GM19395 (cell line): ENCODE measurements around the gene HAND2.

Experiments used
- ATAC-seq: cut with Tn5 transposase; IDR thresholded peaks from one replicate; pipeline ENCODE4 v1.9.1; 2021; ENCODE audit warnings: mild to moderate bottlenecking, moderate library complexity; ENCODE audit not compliant: unreplicated experiment

HAND2 gene

DNA sequence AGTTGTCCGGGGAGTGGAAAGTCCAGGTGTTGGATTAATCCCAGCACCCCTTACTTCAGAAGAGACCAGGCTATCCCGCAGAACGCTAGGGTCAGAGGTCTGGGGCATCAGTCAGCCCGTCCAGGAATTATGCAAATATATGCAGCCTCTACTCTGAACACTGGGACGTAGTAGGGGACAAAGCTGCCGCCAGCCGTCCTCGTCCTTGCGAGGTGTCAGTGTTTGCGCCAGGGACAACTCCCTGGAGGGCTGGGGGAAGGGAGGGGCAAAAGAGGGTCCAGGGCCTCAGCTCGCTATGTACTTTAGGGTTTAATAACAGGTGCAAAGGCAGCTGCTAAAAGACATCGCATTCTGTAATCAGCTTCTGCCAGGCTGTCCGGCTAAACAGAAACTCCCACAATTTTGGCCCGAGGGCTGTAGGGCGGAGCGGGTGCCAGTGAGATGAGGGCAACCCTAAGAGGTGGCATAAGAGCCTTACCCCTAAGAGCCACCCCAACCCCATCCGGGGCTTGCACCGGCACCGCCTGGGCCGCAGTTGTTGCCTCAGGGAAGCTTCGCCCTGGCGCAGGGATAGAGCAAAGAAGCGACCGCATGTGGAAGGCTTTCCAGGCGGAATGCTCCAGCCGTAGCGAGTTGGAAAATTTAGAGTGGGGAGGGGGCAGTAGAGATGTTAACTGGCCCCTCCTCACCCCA lies 8.4 kb downstream of the HAND2 start:
- no peak for ATAC-seq

GRCh38 chr4:173520921-173521466 lies 9.0 kb downstream of the HAND2 start:
- ATAC-seq = no peak

GRCh38 chr4:173519111-173520101 lies 10.6 kb downstream of the HAND2 start:
- no peak for ATAC-seq

- no peak for ATAC-seq
These were observed 11.5 kb downstream of the HAND2 start for GRCh38 chr4:173518425-173519102.

DNA sequence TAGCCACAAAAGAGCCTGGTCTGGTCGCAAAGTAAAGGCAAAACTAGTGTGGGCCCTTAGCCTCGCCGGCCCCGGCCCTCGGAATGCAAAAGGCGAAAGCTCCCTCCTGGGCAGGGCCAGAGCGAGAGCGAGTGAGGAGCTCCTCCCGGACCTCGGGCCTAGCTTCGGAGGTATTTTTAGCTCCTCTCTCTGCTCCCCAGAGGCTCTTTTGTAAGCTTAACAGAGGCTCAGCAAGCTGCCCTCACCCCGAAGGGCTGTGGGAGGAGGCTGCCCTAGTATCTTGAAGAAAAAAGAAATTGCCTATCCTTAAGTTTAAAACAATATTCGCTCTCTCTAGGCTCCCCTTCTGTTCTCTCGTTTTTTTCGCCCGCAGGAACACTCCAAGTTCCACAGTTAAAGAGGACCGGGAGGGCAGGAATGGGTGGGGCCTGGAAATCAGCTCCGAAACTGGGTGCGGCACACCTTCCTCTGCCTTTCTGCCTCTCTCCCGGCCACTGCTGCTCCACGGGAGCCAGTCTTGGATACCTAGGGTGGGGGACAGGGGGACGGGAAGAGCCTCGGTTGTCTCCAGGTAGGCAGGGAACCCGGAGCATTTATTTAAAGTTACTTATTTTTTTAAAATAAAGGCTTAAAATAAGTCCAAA lies 12.1 kb downstream of the HAND2 start:
- ATAC-seq = no peak

- ATAC-seq = no peak
These were observed 13.2 kb downstream of the HAND2 start for GRCh38 chr4:173516621-173517524.

- ATAC-seq = no peak
These were observed 14.6 kb downstream of the HAND2 start for GRCh38 chr4:173515458-173515857.

- ATAC-seq = no peak
These were observed 15.3 kb downstream of the HAND2 start for GRCh38 chr4:173514641-173515217.

- ATAC-seq = no peak
These were observed 16.4 kb downstream of the HAND2 start for GRCh38 chr4:173513651-173514050.

GRCh38 chr4:173511787-173512361 lies 18.2 kb downstream of the HAND2 start:
- ATAC-seq = no peak

GRCh38 chr4:173509036-173510001 lies 20.7 kb downstream of the HAND2 start:
- peak; percentile 43 for ATAC-seq

- ATAC-seq = no peak
These were observed 21.5 kb downstream of the HAND2 start for GRCh38 chr4:173508386-173509035.

GRCh38 chr4:173507471-173508385 lies 22.3 kb downstream of the HAND2 start:
- ATAC-seq = no peak

DNA sequence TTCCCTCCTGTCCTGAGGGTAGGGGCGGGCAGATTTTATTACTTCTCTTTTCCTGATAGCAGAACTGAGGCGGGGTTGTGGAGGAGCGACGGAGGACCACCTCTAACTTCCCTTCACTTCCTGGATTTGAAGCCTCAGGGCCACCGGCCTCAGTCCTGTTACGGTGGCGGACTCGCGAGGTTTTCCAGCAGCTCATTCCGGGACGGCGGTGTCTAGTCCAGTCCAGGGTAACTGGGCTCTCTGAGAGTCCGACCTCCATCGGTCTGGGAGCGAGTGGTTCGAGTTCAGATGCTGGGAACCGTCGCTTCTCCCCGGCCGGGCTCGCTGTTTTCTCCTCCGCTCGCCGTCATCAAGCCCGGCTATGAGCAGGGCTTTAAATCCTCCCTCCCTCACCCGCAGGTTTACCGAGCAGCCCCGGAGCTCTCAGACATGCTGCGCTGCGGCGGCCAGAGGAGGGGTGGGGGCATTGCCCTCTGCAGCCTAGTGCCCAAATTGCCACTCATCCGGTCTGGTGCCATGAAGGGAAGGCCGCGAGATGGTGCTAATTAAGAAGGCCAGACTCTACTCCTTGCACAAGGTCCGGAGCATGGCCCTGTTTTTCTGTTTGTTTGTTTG lies 23.3 kb downstream of the HAND2 start:
- ATAC-seq = peak; percentile 6

- peak; percentile 65 for ATAC-seq
These were observed 24.0 kb downstream of the HAND2 start for GRCh38 chr4:173505924-173506518.
